Kidney (tissue), 14 donors: ENCODE data around the gene HTR2A. TPM values are rescaled to one million over a fixed set of nuclear protein-coding genes. Genes with fewer than 3 reads are reported as not detected.

ENCODE experiments used
- DNase-seq, 5 donors: peaks; one replicate each; pipeline ENCODE4 v3.0.0-alpha.2; 2013 to 2020
- FAIRE-seq: peaks from 2 replicates; lab custom pipeline; 2012; peaks lifted over from hg19 to GRCh38; lab: Jason Lieb, UNC
- H3K27ac ChIP-seq, 2 donors: one replicate each; pipeline ENCODE4 v1.7.0; 2013; ENCODE audit warnings: low read depth in 2 of 2, low read length in 2 of 2, inconsistent platforms in 1 of 2
- H3K27me3 ChIP-seq: one replicate; pipeline ENCODE4 v1.7.1; 2013; ENCODE audit warnings: low read length, inconsistent platforms; ENCODE audit not compliant: control insufficient read depth, insufficient read depth
- H3K36me3 ChIP-seq, 3 donors: one replicate each; pipeline versions ENCODE4 v1.7.0 to v1.7.1; 2013; ENCODE audit warnings: low read length in 3 of 3, control low read depth in 1 of 3, inconsistent platforms in 1 of 3; ENCODE audit not compliant: insufficient read depth in 3 of 3, control insufficient read depth in 2 of 3
- H3K4me1 ChIP-seq, 3 donors: one replicate each; pipeline versions ENCODE4 v1.7.0 to v1.7.1; 2013; ENCODE audit warnings: low read length in 3 of 3, inconsistent platforms in 1 of 3, low read depth in 1 of 3; ENCODE audit not compliant: control insufficient read depth in 2 of 3, insufficient read depth in 2 of 3
- H3K4me3 ChIP-seq, 3 donors: one replicate each; pipeline versions ENCODE4 v1.7.0 to v1.8.1; 2013; ENCODE audit warnings: low read length in 3 of 3, control low read depth in 1 of 3, inconsistent platforms in 1 of 3
- H3K9ac ChIP-seq, 3 donors: one replicate each; pipeline versions ENCODE4 v1.7.0 to v1.7.1; 2013; ENCODE audit warnings: low read length in 3 of 3, control low read depth in 1 of 3, inconsistent platforms in 1 of 3
- H3K9me3 ChIP-seq, 3 donors: one replicate each; pipeline versions ENCODE4 v1.7.0 to v1.7.1; 2013; ENCODE audit warnings: low read length in 3 of 3, control low read depth in 1 of 3, inconsistent platforms in 1 of 3; ENCODE audit not compliant: control insufficient read depth in 2 of 3, insufficient read depth in 1 of 3
- CTCF ChIP-seq: IDR thresholded peaks from 3 replicates; pipeline ENCODE4 v1.5.1; 2012; ENCODE audit warnings: mild to moderate bottlenecking, moderate library complexity, borderline replicate concordance; ENCODE audit not compliant: insufficient read depth; ENCODE audit errors: extremely low read depth
- intact Hi-C: fragments of 100-400 bp; cut with DNase I; formaldehyde crosslinking; loops from one replicate; pipeline ENCODE4 v1.11.1; 2022
- polyA plus RNA-seq: library from polyadenylated mRNA; stranded (reverse); fragments of 350-450 nt; fragmentation: Illumina TruSeq; extraction: RNeasy Lipid Tissue Mini Kit (QIAGEN cat#74804); gene quantifications from one replicate; pipeline ENCODE4 v1.2.3, GENCODE V29; 2014; ENCODE audit warnings: low read depth, low replicate concordance; ENCODE audit not compliant: insufficient read depth
- total RNA-seq: library from RNA; stranded (reverse); fragmentation: NEBNext Ultra II Directional; extraction: Animal tissue kit (Norgen Biotek cat#: 25700); gene quantifications from one replicate; pipeline ENCODE4 v1.2.1, GENCODE V29; 2021
- donor health status: control.
- donor health status: control.
- donor health status: control.
- donor health status: control.
- donor health status: control.
- donor health status: DM: yes; HTN: yes; CAD: no.
- donor health status: Normal renal cell carcinoma (clear cell type).

The HTR2A gene
- total and polyA plus RNA-seq, 2 donors from 2014 or later, result 1.0 TPM; not detected in 1

- no peaks in the 10 kb centered on the region for H3K27me3 ChIP-seq
- no peaks in the 10 kb centered on the region for H3K36me3 ChIP-seq
- intact Hi-C loops, result no loop called here
- no peak overlapping the region for H3K4me3 ChIP-seq
- H3K9me3 ChIP-seq, result no peaks in the 10 kb centered on the region
- no peak for FAIRE-seq
- H3K9ac ChIP-seq, result no peak overlapping the region
- H3K4me1 ChIP-seq, result no peaks in the 10 kb centered on the region
- no peak for DNase-seq
- TF ChIP-seq CTCF, result no peak
- H3K27ac ChIP-seq, result no peak overlapping the region
These were observed 12.2 kb upstream of the HTR2A start for GRCh38 chr13:46909042-46909441.

GRCh38 chr13:46908501-46908900 is 11.6 kb upstream of the HTR2A start:
- no peak for DNase-seq
- H3K9me3 ChIP-seq, result no peaks in the 10 kb centered on the region
- intact Hi-C loops, result no loop called here
- H3K27me3 ChIP-seq, result no peaks in the 10 kb centered on the region
- no peak for TF ChIP-seq CTCF
- H3K4me3 ChIP-seq, result no peak overlapping the region
- H3K9ac ChIP-seq, result no peak overlapping the region
- H3K4me1 ChIP-seq, result no peaks in the 10 kb centered on the region
- no peak for FAIRE-seq
- no peak overlapping the region for H3K27ac ChIP-seq
- no peaks in the 10 kb centered on the region for H3K36me3 ChIP-seq

GRCh38 chr13:46906405-46906804 is 9.6 kb upstream of the HTR2A start:
- no peaks in the 10 kb centered on the region for H3K4me1 ChIP-seq
- no peak overlapping the region for H3K27ac ChIP-seq
- no peak for TF ChIP-seq CTCF
- H3K36me3 ChIP-seq, result no peaks in the 10 kb centered on the region
- no peaks in the 10 kb centered on the region for H3K9me3 ChIP-seq
- DNase-seq, result no peak
- H3K9ac ChIP-seq, result no peak overlapping the region
- H3K27me3 ChIP-seq, result no peaks in the 10 kb centered on the region
- no peak overlapping the region for H3K4me3 ChIP-seq
- no peak for FAIRE-seq
- intact Hi-C loops, result no loop called here

GRCh38 chr13:46905249-46905648 is 8.4 kb upstream of the HTR2A start:
- FAIRE-seq (no peak), DNase-seq (no peak)
- Histone ChIP-seq H3K4me1 (no peaks in the 10 kb centered on the region), H3K9ac (no peak overlapping the region), H3K36me3 (no peaks in the 10 kb centered on the region), H3K9me3 (no peaks in the 10 kb centered on the region), H3K27ac (no peak overlapping the region), H3K27me3 (no peaks in the 10 kb centered on the region), H3K4me3 (no peak overlapping the region)
- no peak for TF ChIP-seq CTCF
- intact Hi-C loops, result no loop called here
